Endothelial cell of umbilical vein (primary cell): ENCODE results near the gene EIF3I.
"Not testable (repeated sequence)": the region's sequence is repeated elsewhere in the genome, so short reads cannot be mapped to it uniquely, and the experiment has no call there.

Experiments
- POLR2AphosphoS5 ChIP-seq: IDR thresholded peaks from 2 replicates; pipeline ENCODE4 v1.6.1; 2012; ENCODE audit warnings: low read depth, mild to moderate bottlenecking, control low read depth, low read length, moderate library complexity; ENCODE audit not compliant: insufficient read depth
- TF ChIP-seq, protein P1 (sequence below), 2 donors: IDR thresholded peaks; 1 replicate in 1 of 2; 2 replicates in 1 of 2; pipeline ENCODE4 v1.5.1; 2011; ENCODE audit warnings: low read length in 2 of 2, mild to moderate bottlenecking in 2 of 2, moderate library complexity in 2 of 2, control low read depth in 1 of 2, inconsistent platforms in 1 of 2, low read depth in 1 of 2; ENCODE audit not compliant: insufficient read depth in 1 of 2; ENCODE audit errors: extremely low read depth in 1 of 2

DNA sequence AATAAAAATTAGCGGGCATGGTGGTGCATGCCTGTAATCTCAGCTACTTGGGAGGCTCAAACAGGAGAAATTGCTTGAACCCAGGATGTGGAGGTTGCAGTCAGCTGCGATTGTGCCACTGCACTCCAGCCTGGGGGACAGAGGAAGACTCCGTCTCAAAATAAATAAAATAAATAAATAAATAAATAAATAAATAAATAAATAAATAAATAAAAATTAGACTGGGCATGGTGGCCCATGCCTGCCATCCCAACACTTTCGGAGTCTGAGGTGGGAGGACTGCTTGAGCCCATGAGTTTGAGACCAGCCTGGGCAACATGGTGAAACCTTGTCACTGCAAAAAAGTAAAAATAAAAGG lies 41.0 kb downstream of the EIF3I start:
- TF ChIP-seq, protein P1, sequence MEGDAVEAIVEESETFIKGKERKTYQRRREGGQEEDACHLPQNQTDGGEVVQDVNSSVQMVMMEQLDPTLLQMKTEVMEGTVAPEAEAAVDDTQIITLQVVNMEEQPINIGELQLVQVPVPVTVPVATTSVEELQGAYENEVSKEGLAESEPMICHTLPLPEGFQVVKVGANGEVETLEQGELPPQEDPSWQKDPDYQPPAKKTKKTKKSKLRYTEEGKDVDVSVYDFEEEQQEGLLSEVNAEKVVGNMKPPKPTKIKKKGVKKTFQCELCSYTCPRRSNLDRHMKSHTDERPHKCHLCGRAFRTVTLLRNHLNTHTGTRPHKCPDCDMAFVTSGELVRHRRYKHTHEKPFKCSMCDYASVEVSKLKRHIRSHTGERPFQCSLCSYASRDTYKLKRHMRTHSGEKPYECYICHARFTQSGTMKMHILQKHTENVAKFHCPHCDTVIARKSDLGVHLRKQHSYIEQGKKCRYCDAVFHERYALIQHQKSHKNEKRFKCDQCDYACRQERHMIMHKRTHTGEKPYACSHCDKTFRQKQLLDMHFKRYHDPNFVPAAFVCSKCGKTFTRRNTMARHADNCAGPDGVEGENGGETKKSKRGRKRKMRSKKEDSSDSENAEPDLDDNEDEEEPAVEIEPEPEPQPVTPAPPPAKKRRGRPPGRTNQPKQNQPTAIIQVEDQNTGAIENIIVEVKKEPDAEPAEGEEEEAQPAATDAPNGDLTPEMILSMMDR (IDR thresholded peaks at IDR 0.05; ENCODE audit: extremely low read depth in 1 of 2, insufficient read depth in 1 of 2, low read depth in 1 of 2, low read length in 2 of 2) = not testable (repeated sequence)
- not testable (repeated sequence) for TF ChIP-seq POLR2AphosphoS5
